HG03060 (cell line): ENCODE measurements around the gene KIF26A.

ENCODE experiments used
- ATAC-seq: cut with Tn5 transposase; IDR thresholded peaks from one replicate; pipeline ENCODE4 v1.9.1; 2021; ENCODE audit warnings: low read depth, moderate number of reproducible peaks; ENCODE audit not compliant: unreplicated experiment

The KIF26A gene

GRCh38 chr14:104101086-104101621 is 37.2 kb upstream of the KIF26A start:
- no peak for ATAC-seq

DNA sequence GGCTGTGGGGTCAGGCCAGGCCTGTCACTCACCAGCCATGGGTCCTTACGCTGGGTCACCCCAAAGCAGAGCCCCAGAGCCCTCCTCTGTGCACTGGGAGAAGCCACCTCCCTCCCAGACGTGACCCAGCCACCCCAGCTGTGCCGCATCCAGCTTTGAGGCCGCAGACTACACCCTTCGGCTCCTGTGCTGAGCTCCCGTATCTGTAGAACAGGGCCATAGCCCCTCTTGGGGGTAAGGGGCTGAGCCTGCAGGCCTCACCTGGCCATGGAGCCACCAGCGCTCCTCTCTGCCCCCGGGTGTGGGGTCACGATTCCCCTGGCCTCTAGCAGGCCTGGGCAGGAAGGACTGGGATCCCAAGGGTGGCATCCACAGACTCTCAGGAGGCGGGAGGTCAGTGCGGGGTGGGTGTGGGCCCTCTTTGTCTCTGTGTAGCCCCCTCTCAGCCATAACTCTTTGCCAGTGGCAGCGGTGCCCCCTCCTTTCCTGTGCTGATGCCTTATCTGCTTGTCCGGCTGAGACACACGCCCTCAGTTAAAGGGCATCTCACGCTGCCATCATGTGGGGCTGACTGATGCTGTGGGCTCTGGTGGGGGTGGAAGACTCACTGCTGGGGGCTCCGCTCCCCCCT is 36.6 kb upstream of the KIF26A start:
- ATAC-seq, result no peak

DNA sequence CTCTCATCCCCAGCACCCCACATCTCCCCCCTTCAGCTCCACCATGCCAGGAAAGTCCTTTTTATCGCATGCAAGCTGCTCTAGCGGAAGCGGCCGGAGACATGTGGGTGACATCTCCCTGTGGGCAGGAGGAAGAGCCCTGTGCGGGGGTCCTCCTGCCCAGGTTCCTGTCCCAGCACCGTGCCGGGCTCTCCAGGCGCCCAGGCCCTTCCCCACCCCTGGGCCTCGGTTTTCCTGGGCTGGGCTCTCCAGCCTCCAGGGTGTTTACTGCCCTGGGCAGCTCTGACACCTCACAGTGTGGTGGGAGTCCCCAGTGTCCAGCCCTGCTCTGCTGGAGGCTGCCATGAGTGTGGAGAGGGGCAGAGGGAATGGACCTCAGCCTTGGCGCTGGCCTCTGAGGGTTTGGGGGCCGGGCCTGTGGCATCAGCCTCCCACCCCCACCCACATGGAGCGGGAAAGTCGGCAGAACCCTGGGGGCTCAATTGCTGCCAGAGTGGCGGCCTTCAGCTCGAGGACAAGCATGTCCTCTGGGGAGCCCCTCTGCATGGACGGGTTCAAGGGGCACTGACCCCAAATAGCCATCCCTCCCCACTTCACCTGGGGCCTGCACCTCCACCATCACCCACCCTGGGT is 36.0 kb upstream of the KIF26A start:
- no peak for ATAC-seq

GRCh38 chr14:104103061-104103445 is 35.3 kb upstream of the KIF26A start:
- no peak for ATAC-seq

GRCh38 chr14:104103446-104104075 is 34.8 kb upstream of the KIF26A start:
- ATAC-seq, result no peak

- no peak for ATAC-seq
Observed at GRCh38 chr14:104104076-104104901, 34.1 kb upstream of the KIF26A start.

- ATAC-seq, result no peak
Observed at GRCh38 chr14:104105071-104105821, 33.1 kb upstream of the KIF26A start.

- no peak for ATAC-seq
Observed at GRCh38 chr14:104105822-104106470, 32.4 kb upstream of the KIF26A start.

- ATAC-seq, result no peak
Observed at GRCh38 chr14:104106471-104106991, 31.9 kb upstream of the KIF26A start.

GRCh38 chr14:104107101-104107581 is 31.2 kb upstream of the KIF26A start:
- no peak for ATAC-seq

DNA sequence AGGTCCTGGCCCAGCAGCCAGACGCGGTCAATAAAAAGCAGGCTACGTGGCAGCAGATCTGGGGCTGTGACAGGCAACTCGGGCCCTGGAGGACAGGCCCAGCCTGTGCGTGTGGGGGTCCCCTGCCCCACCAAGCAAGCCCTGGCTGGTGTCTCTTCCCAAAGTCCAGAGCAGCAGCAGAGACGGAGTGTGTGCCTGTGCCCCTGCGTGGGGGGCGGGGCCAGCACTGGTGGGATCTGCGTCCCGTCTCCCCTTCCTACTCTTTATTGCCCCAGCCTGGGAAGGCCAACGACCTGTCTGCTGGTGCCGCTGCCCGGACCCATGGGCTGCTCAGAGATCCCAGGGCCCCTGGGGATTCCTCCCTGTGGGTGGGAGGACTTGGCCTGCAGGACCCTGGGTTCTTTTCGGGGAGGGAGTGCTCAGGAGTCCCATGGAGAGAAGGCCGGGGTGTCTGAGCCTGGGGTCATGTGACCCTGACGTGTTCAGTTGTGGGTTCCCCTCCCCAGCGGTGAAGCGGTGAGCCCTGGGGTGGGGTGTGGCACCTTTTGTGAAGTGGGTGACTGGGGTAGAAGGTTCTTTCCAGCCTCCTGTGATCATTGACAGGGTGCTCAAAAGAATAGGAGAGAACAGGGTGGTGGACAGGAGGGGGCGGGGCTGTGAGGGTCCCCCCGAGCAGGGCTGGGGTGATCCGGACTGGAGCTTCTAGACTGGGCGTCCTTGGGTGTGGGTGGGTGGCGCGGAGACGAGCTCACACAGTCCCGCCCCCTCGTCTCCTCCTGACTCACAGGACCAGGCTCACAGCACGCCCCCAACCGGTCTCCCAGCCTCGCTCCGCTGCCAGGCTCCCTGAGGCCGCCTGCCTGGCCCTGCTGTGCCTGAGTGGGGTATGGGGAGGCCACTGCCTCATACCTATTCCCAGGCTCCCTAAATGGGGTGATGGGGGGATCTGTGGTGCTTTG is 30.5 kb upstream of the KIF26A start:
- ATAC-seq, result no peak

GRCh38 chr14:104108570-104109541 is 29.5 kb upstream of the KIF26A start:
- no peak for ATAC-seq

GRCh38 chr14:104109731-104110361 is 28.5 kb upstream of the KIF26A start:
- ATAC-seq, result no peak

- no peak for ATAC-seq
Observed at GRCh38 chr14:104110491-104111209, 27.7 kb upstream of the KIF26A start.

GRCh38 chr14:104111301-104112112 is 26.9 kb upstream of the KIF26A start:
- no peak for ATAC-seq
